Cardiac atrium fibroblast (primary cell): ENCODE data around the gene UBE2I. TPM values are rescaled to one million over a fixed set of nuclear protein-coding genes. Genes with fewer than 3 reads are reported as not detected.

Experiments used
- total RNA-seq: library from RNA; depleted of rRNA; stranded (reverse); fragments of >200 nt; gene quantifications from 2 replicates; pipeline ENCODE4 v1.2.3, GENCODE V29; 2015

The UBE2I gene
- total RNA-seq, result 38.5 and 48.8 TPM in 2 replicates

GRCh38 chr16:1308977-1309885 is at the start of gene UBE2I:
Gene UBE2I (plus strand): TSS chr16:1309636. CDS start chr16:1314031, 4,395 bp downstream.

DNA sequence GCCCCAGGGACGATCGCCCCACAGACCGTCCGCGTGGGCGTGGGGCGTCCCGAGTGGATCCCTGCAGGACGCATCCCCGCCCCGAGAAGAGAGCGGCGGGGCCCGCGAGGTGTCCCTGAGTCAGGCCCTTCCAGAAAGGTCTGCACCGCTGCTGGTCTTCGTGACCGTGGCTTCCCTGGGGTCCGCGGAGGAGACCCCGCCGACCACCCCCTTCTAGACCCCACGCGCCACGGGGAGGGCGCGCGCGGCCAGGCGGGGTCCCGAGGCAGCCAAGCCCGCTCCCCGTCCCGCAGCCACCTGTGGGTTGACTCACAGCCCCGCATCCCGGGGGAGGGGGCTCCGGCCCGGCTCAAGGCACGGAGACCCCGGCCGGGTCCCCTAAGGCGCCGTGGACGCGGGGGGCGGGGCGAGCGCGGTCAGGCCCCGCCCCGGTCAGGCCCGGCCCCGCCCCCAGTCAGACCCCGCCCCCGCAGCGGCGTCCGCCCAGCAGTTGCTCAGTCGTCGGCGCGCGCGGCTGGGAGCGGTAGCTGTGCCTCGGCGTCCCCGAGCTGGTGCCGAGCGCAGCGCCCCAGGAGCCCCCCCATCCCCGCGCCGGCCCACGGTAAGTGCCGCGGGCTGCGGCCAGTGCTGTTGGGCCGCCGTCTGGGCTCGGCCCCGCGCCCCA is 23.8 kb downstream of the UBE2I start, which contains the start of gene BAIAP3:
Gene BAIAP3 (plus strand): TSS at position 497 of the 664 bp plus-strand sequence. CDS start 4,905 bp downstream, outside the sequence.

GRCh38 chr16:1351582-1352362 is 42.3 kb downstream of the UBE2I start, which contains the start of the genes GNPTG and TSR3:
Gene GNPTG (plus strand): TSS chr16:1351931. CDS start chr16:1351966, 35 bp downstream.
Gene TSR3 (minus strand): TSS chr16:1351878. CDS start chr16:1351804, 74 bp downstream.

Other genes with a start within 250 kb of the UBE2I start
- gene SSTR5, start 236.9 kb upstream of the UBE2I start, total RNA-seq, result 1.4 TPM in 1 of 2 replicates, not detected in the other
- not detected in 2 replicates for gene C1QTNF8, start 213.4 kb upstream of the UBE2I start, total RNA-seq
- gene CACNA1H, start 156.5 kb upstream of the UBE2I start, total RNA-seq, result 0.81 and 1.1 TPM in 2 replicates
- gene TPSG1, start 84.4 kb upstream of the UBE2I start, total RNA-seq, result not detected in 2 replicates
- gene TPSB2, start 79.5 kb upstream of the UBE2I start, total RNA-seq, result not detected in 2 replicates
- gene TPSAB1, start 68.9 kb upstream of the UBE2I start, total RNA-seq, result not detected in 2 replicates
- not detected in 2 replicates for gene TPSD1, start 53.6 kb upstream of the UBE2I start, total RNA-seq
- 1.8 and 4.7 TPM in 2 replicates for gene BAIAP3, start 24.0 kb downstream of the UBE2I start, total RNA-seq
- 63.0 and 88.6 TPM in 2 replicates for gene TSR3, start 42.2 kb downstream of the UBE2I start, total RNA-seq
- 67.3 and 73.7 TPM in 2 replicates for gene GNPTG, start 42.3 kb downstream of the UBE2I start, total RNA-seq
- gene UNKL, start 105.1 kb downstream of the UBE2I start, total RNA-seq, result 23.3 and 27.6 TPM in 2 replicates
- 15.2 and 18.0 TPM in 2 replicates for gene UQCC4, start 111.1 kb downstream of the UBE2I start, total RNA-seq
- gene PERCC1, start 121.4 kb downstream of the UBE2I start, total RNA-seq, result not detected in 2 replicates
- gene CCDC154, start 134.9 kb downstream of the UBE2I start, total RNA-seq, result not detected in 2 replicates
- gene CLCN7, start 165.4 kb downstream of the UBE2I start, total RNA-seq, result 33.6 and 39.5 TPM in 2 replicates
- not detected in 2 replicates for gene PTX4, start 179.3 kb downstream of the UBE2I start, total RNA-seq
- gene TELO2, start 183.7 kb downstream of the UBE2I start, total RNA-seq, result 6.3 and 13.9 TPM in 2 replicates
- 28.8 and 34.3 TPM in 2 replicates for gene TMEM204, start 224.0 kb downstream of the UBE2I start, total RNA-seq